Measurements from ENCODE around the gene CFAP46.

- TF ChIP-seq BACH2 (CRISPR knock-in tag; IDR thresholded peaks at IDR 0.05; ENCODE audit: borderline replicate concordance) = no peak
- TF ChIP-seq ZFP30 (CRISPR knock-in tag; IDR thresholded peaks at IDR 0.05) = no peak
- TF ChIP-seq CSRNP3 (CRISPR knock-in tag; IDR thresholded peaks at IDR 0.05) = no peak
- TF ChIP-seq ARNTL (CRISPR knock-in tag; IDR thresholded peaks at IDR 0.05; ENCODE audit: borderline replicate concordance, low read depth) = no peak
These were observed 21.1 kb upstream of the CFAP46 start for GRCh38 chr10:132963430-132963960.

Data from SK-N-SH treated with all-trans-retinoic acid at 6 μM for 48 hours (cell line).